Measurements from ENCODE around the gene MMD. TPM values are rescaled to one million over a fixed set of nuclear protein-coding genes. Genes with fewer than 3 reads are reported as not detected.

The MMD gene
- polyA plus RNA-seq, 3 donors = 3.4 to 7.0 (median 4.6) TPM

DNA sequence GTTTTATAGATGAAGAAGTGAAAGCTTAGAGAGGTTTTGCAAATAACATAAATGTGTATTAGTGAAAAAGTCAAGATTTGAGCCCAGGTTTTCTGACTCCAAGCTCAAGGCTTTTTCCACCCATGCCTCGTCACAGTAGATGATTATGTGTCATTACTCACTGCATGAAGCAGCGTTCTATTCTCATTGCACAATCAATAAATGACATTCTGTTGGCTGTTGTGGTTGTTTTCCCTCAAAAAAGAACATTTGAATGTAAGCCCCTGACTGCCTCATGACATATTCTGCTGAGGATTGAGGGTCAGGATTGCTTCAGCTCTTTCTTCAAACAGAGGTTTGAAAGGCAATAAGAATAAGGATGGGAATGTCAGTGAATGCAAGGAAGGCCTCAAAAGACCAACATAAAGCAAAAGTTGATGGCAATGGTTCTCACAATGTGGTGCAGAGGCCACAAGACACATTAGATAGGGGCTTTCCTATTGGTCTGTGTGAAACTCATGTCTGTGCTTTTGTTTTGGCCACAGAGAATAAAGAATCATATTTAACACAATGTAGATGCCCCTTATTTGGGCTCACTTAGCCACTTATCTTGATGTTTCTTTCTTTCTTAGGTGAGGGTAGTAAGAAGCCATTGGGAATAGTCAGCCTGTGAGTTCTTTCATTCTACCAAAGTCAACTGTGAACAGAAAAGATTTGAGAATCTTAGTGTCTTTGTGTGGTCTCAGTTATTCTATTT lies 5.4 kb upstream of the MMD start:
- Histone ChIP-seq H3K79me2 (ENCODE audit: insufficient read depth, low read length) (no peaks in the 10 kb centered on the region), H3K4me3 (replicated peaks in 1 of 3; ENCODE audit: low read depth in 2 of 3, low read length in 3 of 3) (no peak overlapping the region), H3K27ac (ENCODE audit: low read depth in 1 of 2, low read length in 2 of 2) (no peak overlapping the region), H2AFZ (ENCODE audit: insufficient read depth, low read depth, low read length, poor library complexity, severe bottlenecking) (no peak overlapping the region), H3K4me1 (ENCODE audit: control insufficient read depth in 1 of 2, insufficient read depth in 2 of 2, low read length in 2 of 2) (peaks cover 4% of the 10 kb centered on the region in 2 donors), H3K9ac (ENCODE audit: insufficient read depth, low read length, poor library complexity, severe bottlenecking) (no peak overlapping the region), H4K20me1 (ENCODE audit: insufficient read depth, low read length) (no peaks in the 10 kb centered on the region), H3K4me2 (replicated peaks; ENCODE audit: extremely low read depth, low read length, poor library complexity, severe bottlenecking) (no peak overlapping the region), H3K9me3 (replicated peaks in 1 of 2; ENCODE audit: control insufficient read depth in 1 of 2, insufficient read depth in 1 of 2, low read length in 2 of 2) (no peaks in the 10 kb centered on the region), H3K27me3 (ENCODE audit: control insufficient read depth in 2 of 2, insufficient read depth in 2 of 2, low read length in 2 of 2) (peaks cover 5 to 16% of the 10 kb centered on the region in 2 donors), H3K36me3 (replicated peaks in 1 of 2; ENCODE audit: control insufficient read depth in 1 of 2, insufficient read depth in 2 of 2, low read length in 2 of 2) (no peaks in the 10 kb centered on the region)
- peak in 1 of 3 donors; percentile 46 for DNase-seq
- no CpG with 5 or more reads among the region's 2 CpGs for WGBS (ENCODE audit: insufficient coverage)
- Mint-ChIP-seq H3K27ac (no peak overlapping the region), H3K9me3 (no peaks in the 10 kb centered on the region), H3K36me3 (no peaks in the 10 kb centered on the region), H3K27me3 (ENCODE audit: low read depth in 3 of 3) (peaks cover 8 to 23% (median 17%) of the 10 kb centered on the region in 3 donors), H3K4me1 (peaks cover 3% of the 10 kb centered on the region), H3K4me3 (no peak overlapping the region)
- intact Hi-C loops (cut with micrococcal nuclease) = no loop called here
- TF ChIP-seq, protein P1, sequence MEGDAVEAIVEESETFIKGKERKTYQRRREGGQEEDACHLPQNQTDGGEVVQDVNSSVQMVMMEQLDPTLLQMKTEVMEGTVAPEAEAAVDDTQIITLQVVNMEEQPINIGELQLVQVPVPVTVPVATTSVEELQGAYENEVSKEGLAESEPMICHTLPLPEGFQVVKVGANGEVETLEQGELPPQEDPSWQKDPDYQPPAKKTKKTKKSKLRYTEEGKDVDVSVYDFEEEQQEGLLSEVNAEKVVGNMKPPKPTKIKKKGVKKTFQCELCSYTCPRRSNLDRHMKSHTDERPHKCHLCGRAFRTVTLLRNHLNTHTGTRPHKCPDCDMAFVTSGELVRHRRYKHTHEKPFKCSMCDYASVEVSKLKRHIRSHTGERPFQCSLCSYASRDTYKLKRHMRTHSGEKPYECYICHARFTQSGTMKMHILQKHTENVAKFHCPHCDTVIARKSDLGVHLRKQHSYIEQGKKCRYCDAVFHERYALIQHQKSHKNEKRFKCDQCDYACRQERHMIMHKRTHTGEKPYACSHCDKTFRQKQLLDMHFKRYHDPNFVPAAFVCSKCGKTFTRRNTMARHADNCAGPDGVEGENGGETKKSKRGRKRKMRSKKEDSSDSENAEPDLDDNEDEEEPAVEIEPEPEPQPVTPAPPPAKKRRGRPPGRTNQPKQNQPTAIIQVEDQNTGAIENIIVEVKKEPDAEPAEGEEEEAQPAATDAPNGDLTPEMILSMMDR (IDR thresholded peaks at IDR 0.05) = no peak

- no peak overlapping the region for H3K27ac ChIP-seq (ENCODE audit: low read depth in 1 of 2, low read length in 2 of 2)
- no peak overlapping the region for H3K9ac ChIP-seq (ENCODE audit: insufficient read depth, low read length, poor library complexity, severe bottlenecking)
- no peak for DNase-seq
- H3K4me3 ChIP-seq (replicated peaks in 1 of 3; ENCODE audit: low read depth in 2 of 3, low read length in 3 of 3) = no peak overlapping the region
- H3K4me2 ChIP-seq (replicated peaks; ENCODE audit: extremely low read depth, low read length, poor library complexity, severe bottlenecking) = no peak overlapping the region
- H3K36me3 ChIP-seq (replicated peaks in 1 of 2; ENCODE audit: control insufficient read depth in 1 of 2, insufficient read depth in 2 of 2, low read length in 2 of 2) = no peaks in the 10 kb centered on the region
- Mint-ChIP-seq H3K9me3 (no peaks in the 10 kb centered on the region), H3K4me3 (peak overlapping the region in 1 of 2 donors; percentile 23), H3K36me3 (no peaks in the 10 kb centered on the region), H3K27me3 (ENCODE audit: low read depth in 3 of 3) (peaks cover 8 to 21% (median 17%) of the 10 kb centered on the region in 3 donors), H3K27ac (no peak overlapping the region), H3K4me1 (peaks cover 12% of the 10 kb centered on the region)
- peaks cover 15 to 20% of the 10 kb centered on the region in 2 donors for H3K4me1 ChIP-seq (ENCODE audit: control insufficient read depth in 1 of 2, insufficient read depth in 2 of 2, low read length in 2 of 2)
- no peak overlapping the region for H2AFZ ChIP-seq (ENCODE audit: insufficient read depth, low read depth, low read length, poor library complexity, severe bottlenecking)
- H3K79me2 ChIP-seq (ENCODE audit: insufficient read depth, low read length) = peaks cover 8% of the 10 kb centered on the region
- intact Hi-C loops (cut with micrococcal nuclease) = no loop called here
- H3K27me3 ChIP-seq (ENCODE audit: control insufficient read depth in 2 of 2, insufficient read depth in 2 of 2, low read length in 2 of 2) = peaks cover 5 to 16% of the 10 kb centered on the region in 2 donors
- TF ChIP-seq, protein P1 (IDR thresholded peaks at IDR 0.05) = no peak
- H3K9me3 ChIP-seq (replicated peaks in 1 of 2; ENCODE audit: control insufficient read depth in 1 of 2, insufficient read depth in 1 of 2, low read length in 2 of 2) = no peaks in the 10 kb centered on the region
- WGBS (ENCODE audit: insufficient coverage) = 78% methylated on average over 3 of the region's 4 CpGs
- no peaks in the 10 kb centered on the region for H4K20me1 ChIP-seq (ENCODE audit: insufficient read depth, low read length)
Measured at GRCh38 chr17:55424893-55425540, 3.4 kb upstream of the MMD start.

Data from CD14-positive monocyte (primary cell).